GM23338 (cell line): ENCODE measurements around the gene CACTIN. TPM values are rescaled to one million over a fixed set of nuclear protein-coding genes. Genes with fewer than 3 reads are reported as not detected.

ENCODE experiments used
- ATAC-seq: fragments of 200-7000 bp; cut with Tn5 transposase; 3 replicates; pipeline ENCODE4 v1.9.1; 2020
- DNase-seq: peaks from one replicate; pipeline ENCODE4 v3.0.0-alpha.2; 2015; ENCODE audit warnings: low spot score
- H2AFZ ChIP-seq: fragments of 200-600 bp; sonication (generic); 2 replicates; pipeline ENCODE4 v1.8.0; 2016; ENCODE audit warnings: antibody characterized with exemption, mild to moderate bottlenecking, moderate library complexity
- H3F3A ChIP-seq: fragments of 200-600 bp; sonication (generic); replicated peaks from 2 replicates; pipeline ENCODE4 v1.8.0; 2017; ENCODE audit warnings: antibody characterized with exemption, mixed run types, low read depth
- H3K27ac ChIP-seq: fragments of 200-600 bp; sonication (generic); 2 replicates; pipeline ENCODE4 v1.6.1; 2016; ENCODE audit warnings: low read depth
- H3K27me3 ChIP-seq: fragments of 200-600 bp; sonication (generic); 2 replicates; pipeline ENCODE4 v1.8.0; 2016; ENCODE audit warnings: mild to moderate bottlenecking, mixed run types, moderate library complexity; ENCODE audit not compliant: insufficient read depth
- H3K36me3 ChIP-seq: fragments of 200-600 bp; sonication (generic); 2 replicates; pipeline ENCODE4 v1.8.0; 2016; ENCODE audit warnings: mild to moderate bottlenecking; ENCODE audit not compliant: insufficient read depth
- H3K4me1 ChIP-seq: fragments of 200-600 bp; sonication (generic); 2 replicates; pipeline ENCODE4 v1.8.0; 2016; ENCODE audit warnings: mild to moderate bottlenecking, moderate library complexity; ENCODE audit not compliant: insufficient read depth
- H3K4me2 ChIP-seq: fragments of 200-600 bp; sonication (generic); 2 replicates; pipeline ENCODE4 v1.7.1; 2017; ENCODE audit warnings: mixed run types
- H3K4me3 ChIP-seq: fragments of 200-600 bp; sonication (generic); 2 replicates; pipeline ENCODE4 v1.6.1; 2016; ENCODE audit warnings: mixed run types
- H3K79me2 ChIP-seq: fragments of 200-600 bp; sonication (generic); replicated peaks from 2 replicates; pipeline ENCODE4 v1.8.0; 2017; ENCODE audit warnings: mild to moderate bottlenecking; ENCODE audit not compliant: insufficient read depth
- H3K9me2 ChIP-seq: fragments of 200-600 bp; sonication (generic); 2 replicates; pipeline ENCODE4 v1.8.0; 2017; ENCODE audit not compliant: insufficient read depth
- H4K20me1 ChIP-seq: fragments of 200-600 bp; sonication (generic); replicated peaks from 2 replicates; pipeline ENCODE4 v1.8.0; 2017; ENCODE audit warnings: mild to moderate bottlenecking; ENCODE audit not compliant: insufficient read depth
- H3K27ac Mint-ChIP-seq: 2 replicates; pipeline ENCODE4 v1.8.0; 2020; ENCODE audit warnings: inconsistent platforms, mild to moderate bottlenecking, moderate library complexity, mixed read lengths
- H3K27me3 Mint-ChIP-seq: 3 replicates; pipeline ENCODE4 v1.8.0; 2022; ENCODE audit warnings: low read depth, mild to moderate bottlenecking, moderate library complexity, mixed read lengths, inconsistent platforms; ENCODE audit not compliant: insufficient read depth, poor library complexity
- H3K36me3 Mint-ChIP-seq: 3 replicates; pipeline ENCODE4 v1.8.0; 2021; ENCODE audit warnings: low read depth, mild to moderate bottlenecking, inconsistent platforms, moderate library complexity, mixed read lengths
- H3K4me1 Mint-ChIP-seq: 3 replicates; pipeline ENCODE4 v1.8.0; 2020; ENCODE audit warnings: mild to moderate bottlenecking, inconsistent platforms, mixed read lengths
- H3K4me3 Mint-ChIP-seq: 3 replicates; pipeline ENCODE4 v1.8.0; 2021; ENCODE audit warnings: moderate library complexity, mild to moderate bottlenecking, inconsistent platforms, mixed read lengths
- H3K9me3 Mint-ChIP-seq: 3 replicates; pipeline ENCODE4 v1.8.0; 2020; ENCODE audit warnings: moderate library complexity, mild to moderate bottlenecking, inconsistent platforms, mixed read lengths
- EZH2 ChIP-seq: fragments of 200-600 bp; sonication (generic); IDR thresholded peaks from one replicate; pipeline ENCODE4 v1.8.0; 2017; ENCODE audit warnings: antibody characterized with exemption, mild to moderate bottlenecking, low read depth; ENCODE audit not compliant: unreplicated experiment
- JUNB ChIP-seq: IDR thresholded peaks from one replicate; pipeline ENCODE4 v1.6.1; 2016; ENCODE audit warnings: antibody characterized with exemption; ENCODE audit not compliant: unreplicated experiment
- NANOG ChIP-seq: IDR thresholded peaks from 2 replicates; pipeline ENCODE4 v1.6.1; 2016; ENCODE audit warnings: antibody characterized with exemption, borderline replicate concordance
- POLR2AphosphoS5 ChIP-seq: IDR thresholded peaks from 2 replicates; pipeline ENCODE4 v1.6.1; 2016; ENCODE audit warnings: antibody characterized with exemption, low read depth
- STAT1 ChIP-seq: IDR thresholded peaks from one replicate; pipeline ENCODE4 v1.6.1; 2016; ENCODE audit warnings: antibody characterized with exemption; ENCODE audit not compliant: unreplicated experiment
- polyA plus RNA-seq: library from polyadenylated mRNA; unstranded; fragments of >200 nt; fragmentation: Nextera tagmentation; extraction: Ambion mirVana; gene quantifications from 2 replicates; pipeline ENCODE4 v1.2.1, GENCODE V29; 2016
- total RNA-seq: library from RNA; depleted of rRNA; stranded (reverse); fragments of >200 nt; shearing (Covaris generic); gene quantifications from 2 replicates; pipeline ENCODE4 v1.2.3, GENCODE V29; 2014
- TF ChIP-seq, protein P1 (sequence below), 2 experiments: fragments of 200-600 bp in 1 of 2; sonication (generic) in 1 of 2; conservative IDR thresholded peaks; 2 replicates each; pipeline versions ENCODE4 v1.5.1 to v1.6.1; 2016 to 2017; ENCODE audit warnings: antibody characterized with exemption in 2 of 2, low read depth in 2 of 2, mild to moderate bottlenecking in 2 of 2, moderate library complexity in 1 of 2
- TF ChIP-seq, protein P2 (sequence below): IDR thresholded peaks from 2 replicates; pipeline ENCODE4 v1.6.1; 2016; ENCODE audit warnings: antibody characterized with exemption
- TF ChIP-seq, protein P3 (sequence below): IDR thresholded peaks from one replicate; pipeline ENCODE4 v1.6.1; 2018; ENCODE audit warnings: antibody characterized with exemption; ENCODE audit not compliant: unreplicated experiment

Gene CACTIN
- total and polyA plus RNA-seq, 2 experiments from 2014 or later: 14.3 to 47.4 TPM

DNA sequence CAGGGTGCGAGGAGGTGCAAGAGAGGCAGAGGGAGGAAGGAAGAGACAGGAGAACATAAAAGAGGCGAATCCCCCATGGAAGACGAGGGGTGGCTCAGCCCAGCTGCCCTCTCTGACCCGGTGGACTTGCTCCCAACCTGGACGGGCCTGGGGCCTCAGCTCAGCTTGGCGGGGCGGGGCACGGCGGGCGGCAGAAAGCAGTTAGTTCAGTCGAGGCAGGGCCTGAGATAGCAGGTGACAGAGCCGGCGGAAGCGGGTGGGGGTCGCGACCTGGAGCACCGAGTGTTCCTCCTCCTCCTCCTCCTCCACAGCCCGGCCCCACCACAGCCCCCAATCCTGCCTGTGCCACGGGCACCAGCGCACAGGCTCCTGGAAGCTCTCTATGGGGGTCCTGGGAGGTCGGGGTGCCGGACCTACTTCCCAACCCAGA lies 7.0 kb upstream of the CACTIN start (continued):
- TF ChIP-seq, protein P1, sequence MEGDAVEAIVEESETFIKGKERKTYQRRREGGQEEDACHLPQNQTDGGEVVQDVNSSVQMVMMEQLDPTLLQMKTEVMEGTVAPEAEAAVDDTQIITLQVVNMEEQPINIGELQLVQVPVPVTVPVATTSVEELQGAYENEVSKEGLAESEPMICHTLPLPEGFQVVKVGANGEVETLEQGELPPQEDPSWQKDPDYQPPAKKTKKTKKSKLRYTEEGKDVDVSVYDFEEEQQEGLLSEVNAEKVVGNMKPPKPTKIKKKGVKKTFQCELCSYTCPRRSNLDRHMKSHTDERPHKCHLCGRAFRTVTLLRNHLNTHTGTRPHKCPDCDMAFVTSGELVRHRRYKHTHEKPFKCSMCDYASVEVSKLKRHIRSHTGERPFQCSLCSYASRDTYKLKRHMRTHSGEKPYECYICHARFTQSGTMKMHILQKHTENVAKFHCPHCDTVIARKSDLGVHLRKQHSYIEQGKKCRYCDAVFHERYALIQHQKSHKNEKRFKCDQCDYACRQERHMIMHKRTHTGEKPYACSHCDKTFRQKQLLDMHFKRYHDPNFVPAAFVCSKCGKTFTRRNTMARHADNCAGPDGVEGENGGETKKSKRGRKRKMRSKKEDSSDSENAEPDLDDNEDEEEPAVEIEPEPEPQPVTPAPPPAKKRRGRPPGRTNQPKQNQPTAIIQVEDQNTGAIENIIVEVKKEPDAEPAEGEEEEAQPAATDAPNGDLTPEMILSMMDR (conservative IDR thresholded peaks at IDR 0.05; ENCODE audit: low read depth in 2 of 2): no peak
- TF ChIP-seq POLR2AphosphoS5: no peak
- TF ChIP-seq, protein P2, sequence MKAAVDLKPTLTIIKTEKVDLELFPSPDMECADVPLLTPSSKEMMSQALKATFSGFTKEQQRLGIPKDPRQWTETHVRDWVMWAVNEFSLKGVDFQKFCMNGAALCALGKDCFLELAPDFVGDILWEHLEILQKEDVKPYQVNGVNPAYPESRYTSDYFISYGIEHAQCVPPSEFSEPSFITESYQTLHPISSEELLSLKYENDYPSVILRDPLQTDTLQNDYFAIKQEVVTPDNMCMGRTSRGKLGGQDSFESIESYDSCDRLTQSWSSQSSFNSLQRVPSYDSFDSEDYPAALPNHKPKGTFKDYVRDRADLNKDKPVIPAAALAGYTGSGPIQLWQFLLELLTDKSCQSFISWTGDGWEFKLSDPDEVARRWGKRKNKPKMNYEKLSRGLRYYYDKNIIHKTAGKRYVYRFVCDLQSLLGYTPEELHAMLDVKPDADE: no peak
- TF ChIP-seq JUNB: no peak

DNA sequence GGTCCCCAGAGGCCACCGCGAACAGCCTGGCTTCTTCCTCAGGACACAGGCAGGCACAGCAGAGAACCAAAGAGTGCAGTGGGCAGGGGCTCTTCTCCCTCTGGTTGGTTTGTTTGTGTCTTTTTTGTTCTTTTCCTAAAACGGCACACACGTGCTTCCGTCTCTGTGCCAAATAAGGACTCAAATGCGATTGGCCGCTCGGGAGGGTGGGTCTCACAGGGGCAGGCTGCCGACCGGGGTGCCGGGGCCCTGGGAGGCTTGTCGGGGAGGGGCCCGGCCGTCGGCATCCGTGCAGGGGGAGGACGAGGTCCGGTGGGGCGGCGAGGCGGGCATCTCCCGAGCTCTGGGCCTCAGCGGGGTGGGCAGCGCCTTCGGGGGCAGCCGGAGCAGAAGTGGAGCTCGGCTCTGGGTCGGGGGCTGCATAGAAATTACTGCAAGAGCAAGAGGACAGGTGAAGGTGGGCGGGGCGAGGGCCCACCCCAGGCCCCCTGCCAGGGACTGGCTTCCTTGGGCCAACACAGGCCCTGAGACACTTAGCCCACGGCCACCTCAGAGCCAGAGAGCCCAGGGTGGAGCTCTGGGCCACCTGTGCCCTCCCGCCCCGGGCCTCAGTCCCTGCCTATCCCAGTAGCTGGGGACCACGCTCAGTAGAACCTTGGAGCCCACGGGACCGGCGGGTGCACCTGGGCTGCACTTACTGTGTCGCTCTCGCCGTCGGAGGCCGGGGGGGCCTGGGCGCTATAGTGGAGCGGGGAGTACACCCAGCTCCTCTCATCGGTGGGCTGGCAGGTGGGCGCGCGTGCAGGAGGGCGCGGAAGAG lies 6.4 kb upstream of the CACTIN start:
- Mint-ChIP-seq H3K27me3 (peaks cover 7% of the 10 kb centered on the region), H3K27ac (no peak overlapping the region), H3K36me3 (no peaks in the 10 kb centered on the region), H3K4me3 (no peak overlapping the region), H3K9me3 (no peaks in the 10 kb centered on the region), H3K4me1 (no peaks in the 10 kb centered on the region)
- H3K36me3 ChIP-seq: no peaks in the 10 kb centered on the region
- H3K4me2 ChIP-seq: no peak overlapping the region
- no peaks in the 10 kb centered on the region; the same call in 1 of the 2 replicates for H4K20me1 ChIP-seq
- H3K9me2 ChIP-seq: no peaks in the 10 kb centered on the region
- no peak for DNase-seq
- no peak overlapping the region for H3K4me3 ChIP-seq
- no peak for ATAC-seq
- peaks cover 5% of the 10 kb centered on the region; the same call in 1 of the 2 replicates for H3F3A ChIP-seq
- no peak overlapping the region for H3K27ac ChIP-seq
- H3K27me3 ChIP-seq: no peaks in the 10 kb centered on the region
- H2AFZ ChIP-seq: no peak overlapping the region
- no peaks in the 10 kb centered on the region for H3K79me2 ChIP-seq
- H3K4me1 ChIP-seq: no peaks in the 10 kb centered on the region
- TF ChIP-seq, protein P3, sequence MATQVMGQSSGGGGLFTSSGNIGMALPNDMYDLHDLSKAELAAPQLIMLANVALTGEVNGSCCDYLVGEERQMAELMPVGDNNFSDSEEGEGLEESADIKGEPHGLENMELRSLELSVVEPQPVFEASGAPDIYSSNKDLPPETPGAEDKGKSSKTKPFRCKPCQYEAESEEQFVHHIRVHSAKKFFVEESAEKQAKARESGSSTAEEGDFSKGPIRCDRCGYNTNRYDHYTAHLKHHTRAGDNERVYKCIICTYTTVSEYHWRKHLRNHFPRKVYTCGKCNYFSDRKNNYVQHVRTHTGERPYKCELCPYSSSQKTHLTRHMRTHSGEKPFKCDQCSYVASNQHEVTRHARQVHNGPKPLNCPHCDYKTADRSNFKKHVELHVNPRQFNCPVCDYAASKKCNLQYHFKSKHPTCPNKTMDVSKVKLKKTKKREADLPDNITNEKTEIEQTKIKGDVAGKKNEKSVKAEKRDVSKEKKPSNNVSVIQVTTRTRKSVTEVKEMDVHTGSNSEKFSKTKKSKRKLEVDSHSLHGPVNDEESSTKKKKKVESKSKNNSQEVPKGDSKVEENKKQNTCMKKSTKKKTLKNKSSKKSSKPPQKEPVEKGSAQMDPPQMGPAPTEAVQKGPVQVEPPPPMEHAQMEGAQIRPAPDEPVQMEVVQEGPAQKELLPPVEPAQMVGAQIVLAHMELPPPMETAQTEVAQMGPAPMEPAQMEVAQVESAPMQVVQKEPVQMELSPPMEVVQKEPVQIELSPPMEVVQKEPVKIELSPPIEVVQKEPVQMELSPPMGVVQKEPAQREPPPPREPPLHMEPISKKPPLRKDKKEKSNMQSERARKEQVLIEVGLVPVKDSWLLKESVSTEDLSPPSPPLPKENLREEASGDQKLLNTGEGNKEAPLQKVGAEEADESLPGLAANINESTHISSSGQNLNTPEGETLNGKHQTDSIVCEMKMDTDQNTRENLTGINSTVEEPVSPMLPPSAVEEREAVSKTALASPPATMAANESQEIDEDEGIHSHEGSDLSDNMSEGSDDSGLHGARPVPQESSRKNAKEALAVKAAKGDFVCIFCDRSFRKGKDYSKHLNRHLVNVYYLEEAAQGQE: no peak
- TF ChIP-seq, protein P1 (conservative IDR thresholded peaks at IDR 0.05; ENCODE audit: low read depth in 2 of 2): no peak
- TF ChIP-seq EZH2: no peak
- no peak for TF ChIP-seq NANOG
- TF ChIP-seq, protein P2: no peak
- no peak for TF ChIP-seq STAT1
